K562 (cell line): ENCODE measurements around the gene SGK1.

Experiments
- GABPB1 ChIP-seq: sonication (generic); formaldehyde crosslinking; IDR thresholded peaks from 2 replicates; pipeline ENCODE4 v1.8.0; 2022; ENCODE audit warnings: mild to moderate bottlenecking, missing genetic modification reagents
- MCM2 ChIP-seq: fragments of 450-650 bp; IDR thresholded peaks from 2 replicates; pipeline ENCODE4 v1.6.1; 2017; ENCODE audit warnings: low read depth, mild to moderate bottlenecking
- POLR2A ChIP-seq: fragments of 450-650 bp; conservative IDR thresholded peaks from 2 replicates; pipeline ENCODE4 v1.6.1; 2016
- SMC3 ChIP-seq: conservative IDR thresholded peaks from 2 replicates; pipeline ENCODE4 v1.6.1; 2011; ENCODE audit warnings: low read depth, low read length, improper control_type of control experiment; ENCODE audit not compliant: insufficient read depth
- SRSF7 ChIP-seq: fragments of 200-400 bp; formaldehyde crosslinking; optimal IDR thresholded peaks from 2 replicates; pipeline ENCODE3; 2017; ENCODE audit warnings: mild to moderate bottlenecking, low read depth, low read length
- TRIM24 ChIP-seq, 2 experiments: fragments of 450-650 bp; IDR thresholded peaks; 2 replicates each; pipeline ENCODE4 v1.6.1; 2016
- TF ChIP-seq, protein P1 (sequence below): sonication (generic); formaldehyde crosslinking; IDR thresholded peaks from 2 replicates; pipeline ENCODE4 v1.8.1; 2023; ENCODE audit warnings: mild to moderate bottlenecking, missing genetic modification reagents
- TF ChIP-seq, protein P2 (sequence below), 3 experiments: IDR thresholded peaks in 2 of 3; conservative IDR thresholded peaks in 1 of 3; 2 replicates each; pipeline ENCODE4 v1.5.1; 2011 to 2012; ENCODE audit warnings: low read length in 3 of 3, mild to moderate bottlenecking in 3 of 3, control low read depth in 2 of 3, improper control_type of control experiment in 1 of 3, inconsistent platforms in 1 of 3, low read depth in 1 of 3, mixed read lengths in 1 of 3, moderate library complexity in 1 of 3; ENCODE audit not compliant: insufficient read depth in 2 of 3
- TF ChIP-seq, protein P3 (sequence below): fragments of 450-650 bp; formaldehyde crosslinking; IDR thresholded peaks from 2 replicates; pipeline ENCODE4 v1.4.0; 2022; ENCODE audit warnings: missing genetic modification characterization
- TF ChIP-seq, protein P4 (sequence below): sonication (generic); formaldehyde crosslinking; IDR thresholded peaks from 2 replicates; pipeline ENCODE4 v1.4.0; 2020; ENCODE audit warnings: mild to moderate bottlenecking, missing genetic modification reagents

DNA sequence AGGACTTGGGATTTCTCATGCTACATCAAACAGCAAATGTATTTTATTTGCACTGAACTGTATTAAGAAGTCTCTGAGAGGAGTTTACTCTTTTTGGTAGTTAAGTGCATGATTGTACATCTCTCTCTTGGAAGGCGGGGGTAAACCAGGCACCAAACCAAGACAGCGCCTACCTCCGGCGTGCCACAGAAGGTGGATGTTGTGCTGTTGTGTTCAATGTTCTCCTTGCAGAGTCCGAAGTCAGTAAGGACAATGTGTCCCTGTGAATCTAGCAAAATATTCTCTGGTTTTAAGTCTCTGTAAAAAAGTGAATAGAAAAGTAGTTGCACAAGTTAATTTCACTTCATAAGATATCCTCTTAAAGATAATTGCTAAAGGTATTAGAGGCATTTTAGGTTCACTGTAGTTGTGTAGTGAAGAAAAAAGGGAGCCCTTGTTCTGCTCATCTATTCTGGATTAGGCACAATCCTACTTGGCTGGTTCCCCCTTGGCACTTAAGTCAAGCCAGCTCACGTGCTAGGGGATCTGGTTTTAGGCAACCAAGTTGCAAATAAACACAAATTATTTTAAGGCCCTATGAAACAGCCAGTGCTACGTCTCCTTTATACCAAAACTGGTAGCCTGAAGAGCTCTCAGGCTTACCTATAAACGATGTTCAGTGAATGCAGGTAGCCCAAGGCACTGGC lies 145.7 kb downstream of the SGK1 start:
- TF ChIP-seq POLR2A (no peak), GABPB1 (CRISPR knock-in tag) (no peak), SRSF7 (no peak), TRIM24 (IDR thresholded peaks at IDR 0.05) (no peak), MCM2 (no peak), SMC3 (no peak)
- TF ChIP-seq, protein P1, sequence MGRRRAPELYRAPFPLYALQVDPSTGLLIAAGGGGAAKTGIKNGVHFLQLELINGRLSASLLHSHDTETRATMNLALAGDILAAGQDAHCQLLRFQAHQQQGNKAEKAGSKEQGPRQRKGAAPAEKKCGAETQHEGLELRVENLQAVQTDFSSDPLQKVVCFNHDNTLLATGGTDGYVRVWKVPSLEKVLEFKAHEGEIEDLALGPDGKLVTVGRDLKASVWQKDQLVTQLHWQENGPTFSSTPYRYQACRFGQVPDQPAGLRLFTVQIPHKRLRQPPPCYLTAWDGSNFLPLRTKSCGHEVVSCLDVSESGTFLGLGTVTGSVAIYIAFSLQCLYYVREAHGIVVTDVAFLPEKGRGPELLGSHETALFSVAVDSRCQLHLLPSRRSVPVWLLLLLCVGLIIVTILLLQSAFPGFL (CRISPR knock-in tag), result no peak
- TF ChIP-seq, protein P2, sequence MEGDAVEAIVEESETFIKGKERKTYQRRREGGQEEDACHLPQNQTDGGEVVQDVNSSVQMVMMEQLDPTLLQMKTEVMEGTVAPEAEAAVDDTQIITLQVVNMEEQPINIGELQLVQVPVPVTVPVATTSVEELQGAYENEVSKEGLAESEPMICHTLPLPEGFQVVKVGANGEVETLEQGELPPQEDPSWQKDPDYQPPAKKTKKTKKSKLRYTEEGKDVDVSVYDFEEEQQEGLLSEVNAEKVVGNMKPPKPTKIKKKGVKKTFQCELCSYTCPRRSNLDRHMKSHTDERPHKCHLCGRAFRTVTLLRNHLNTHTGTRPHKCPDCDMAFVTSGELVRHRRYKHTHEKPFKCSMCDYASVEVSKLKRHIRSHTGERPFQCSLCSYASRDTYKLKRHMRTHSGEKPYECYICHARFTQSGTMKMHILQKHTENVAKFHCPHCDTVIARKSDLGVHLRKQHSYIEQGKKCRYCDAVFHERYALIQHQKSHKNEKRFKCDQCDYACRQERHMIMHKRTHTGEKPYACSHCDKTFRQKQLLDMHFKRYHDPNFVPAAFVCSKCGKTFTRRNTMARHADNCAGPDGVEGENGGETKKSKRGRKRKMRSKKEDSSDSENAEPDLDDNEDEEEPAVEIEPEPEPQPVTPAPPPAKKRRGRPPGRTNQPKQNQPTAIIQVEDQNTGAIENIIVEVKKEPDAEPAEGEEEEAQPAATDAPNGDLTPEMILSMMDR (IDR thresholded peaks at IDR 0.05 in 2 of 3, conservative IDR thresholded peaks at IDR 0.05 in 1 of 3; ENCODE audit: insufficient read depth in 2 of 3, low read depth in 1 of 3, low read length in 3 of 3), result no peak
- TF ChIP-seq, protein P3, sequence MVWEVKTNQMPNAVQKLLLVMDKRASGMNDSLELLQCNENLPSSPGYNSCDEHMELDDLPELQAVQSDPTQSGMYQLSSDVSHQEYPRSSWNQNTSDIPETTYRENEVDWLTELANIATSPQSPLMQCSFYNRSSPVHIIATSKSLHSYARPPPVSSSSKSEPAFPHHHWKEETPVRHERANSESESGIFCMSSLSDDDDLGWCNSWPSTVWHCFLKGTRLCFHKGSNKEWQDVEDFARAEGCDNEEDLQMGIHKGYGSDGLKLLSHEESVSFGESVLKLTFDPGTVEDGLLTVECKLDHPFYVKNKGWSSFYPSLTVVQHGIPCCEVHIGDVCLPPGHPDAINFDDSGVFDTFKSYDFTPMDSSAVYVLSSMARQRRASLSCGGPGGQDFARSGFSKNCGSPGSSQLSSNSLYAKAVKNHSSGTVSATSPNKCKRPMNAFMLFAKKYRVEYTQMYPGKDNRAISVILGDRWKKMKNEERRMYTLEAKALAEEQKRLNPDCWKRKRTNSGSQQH (CRISPR knock-in tag), result no peak
- TF ChIP-seq, protein P4, sequence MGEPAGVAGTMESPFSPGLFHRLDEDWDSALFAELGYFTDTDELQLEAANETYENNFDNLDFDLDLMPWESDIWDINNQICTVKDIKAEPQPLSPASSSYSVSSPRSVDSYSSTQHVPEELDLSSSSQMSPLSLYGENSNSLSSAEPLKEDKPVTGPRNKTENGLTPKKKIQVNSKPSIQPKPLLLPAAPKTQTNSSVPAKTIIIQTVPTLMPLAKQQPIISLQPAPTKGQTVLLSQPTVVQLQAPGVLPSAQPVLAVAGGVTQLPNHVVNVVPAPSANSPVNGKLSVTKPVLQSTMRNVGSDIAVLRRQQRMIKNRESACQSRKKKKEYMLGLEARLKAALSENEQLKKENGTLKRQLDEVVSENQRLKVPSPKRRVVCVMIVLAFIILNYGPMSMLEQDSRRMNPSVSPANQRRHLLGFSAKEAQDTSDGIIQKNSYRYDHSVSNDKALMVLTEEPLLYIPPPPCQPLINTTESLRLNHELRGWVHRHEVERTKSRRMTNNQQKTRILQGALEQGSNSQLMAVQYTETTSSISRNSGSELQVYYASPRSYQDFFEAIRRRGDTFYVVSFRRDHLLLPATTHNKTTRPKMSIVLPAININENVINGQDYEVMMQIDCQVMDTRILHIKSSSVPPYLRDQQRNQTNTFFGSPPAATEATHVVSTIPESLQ (CRISPR knock-in tag), result no peak
